SK-N-SH (cell line): Measurements from ENCODE around the gene MOB1B. TPM values are rescaled to one million over a fixed set of nuclear protein-coding genes. Genes with fewer than 3 reads are reported as not detected.

Source experiments
- CTCF ChIA-PET: fragments of 300-600, 350-600 bp; formaldehyde crosslinking; extraction: SDS; loops from one replicate; lab custom pipeline; 2021; lab: Yijun Ruan, JAX
- POLR2A ChIA-PET: fragments of 350-600 bp; sonication (Branson Sonifier 250); formaldehyde crosslinking; extraction: SDS; loops from one replicate; lab custom pipeline; 2020; ENCODE audit warnings: antibody characterized with exemption, inconsistent platforms; lab: Yijun Ruan, JAX
- DNase-seq: peaks from one replicate; pipeline ENCODE4 v3.0.0; 2012
- H2AFZ ChIP-seq: fragments of 200-600 bp; sonication (generic); 2 replicates; pipeline ENCODE4 v1.8.1; 2016; ENCODE audit warnings: antibody characterized with exemption, mild to moderate bottlenecking, low read depth
- H3F3A ChIP-seq: fragments of 200-600 bp; sonication (generic); replicated peaks from 2 replicates; pipeline ENCODE3; 2016; ENCODE audit warnings: antibody characterized with exemption, mild to moderate bottlenecking; ENCODE audit not compliant: insufficient read depth
- H3K27ac ChIP-seq, 2 experiments: fragments of 200-500 bp in 1 of 2; fragments of 200-600 bp in 1 of 2; sonication (Bioruptor generic) in 1 of 2; sonication (generic), shearing (Covaris generic) in 1 of 2; 2 replicates each; pipeline versions ENCODE4 v1.5.1 to v1.6.1; 2014 to 2016; ENCODE audit warnings: low read depth in 2 of 2, inconsistent platforms in 1 of 2, low read length in 1 of 2, mild to moderate bottlenecking in 1 of 2, mixed read lengths in 1 of 2
- H3K27me3 ChIP-seq: fragments of 200-600 bp; sonication (generic), shearing (Covaris generic); 2 replicates; pipeline ENCODE4 v1.6.1; 2016; ENCODE audit warnings: mixed run types; ENCODE audit not compliant: insufficient read depth
- H3K36me3 ChIP-seq, 2 experiments: fragments of 200-500 bp in 1 of 2; fragments of 200-600 bp in 1 of 2; sonication (Bioruptor generic) in 1 of 2; sonication (generic) in 1 of 2; replicated peaks in 1 of 2; 2 replicates each; pipeline versions ENCODE3 to v1.5.1; 2014 to 2016; ENCODE audit warnings: low read length in 1 of 2, mild to moderate bottlenecking in 1 of 2; ENCODE audit not compliant: insufficient read depth in 2 of 2, control insufficient read depth in 1 of 2
- H3K4me1 ChIP-seq, 2 experiments: fragments of 200-500 bp in 1 of 2; fragments of 200-600 bp in 1 of 2; sonication (Bioruptor generic) in 1 of 2; sonication (generic), shearing (Covaris generic) in 1 of 2; 2 replicates each; pipeline versions ENCODE4 v1.5.1 to v1.6.1; 2014 to 2016; ENCODE audit warnings: low read depth in 1 of 2, low read length in 1 of 2, mixed run types in 1 of 2; ENCODE audit not compliant: insufficient read depth in 2 of 2, control insufficient read depth in 1 of 2
- H3K4me2 ChIP-seq: fragments of 200-600 bp; sonication (generic), shearing (Covaris generic); 2 replicates; pipeline ENCODE4 v1.6.1; 2017; ENCODE audit warnings: mixed run types
- H3K4me3 ChIP-seq, 2 experiments: fragments of 200-500 bp in 1 of 2; fragments of 200-600 bp in 1 of 2; sonication (Bioruptor generic) in 1 of 2; sonication (generic), shearing (Covaris generic) in 1 of 2; 2 replicates each; pipeline versions ENCODE4 v1.5.1 to v1.8.1; 2014 to 2016; ENCODE audit warnings: low read depth in 2 of 2, inconsistent platforms in 1 of 2, low read length in 1 of 2, mild to moderate bottlenecking in 1 of 2, mixed read lengths in 1 of 2, moderate library complexity in 1 of 2
- H3K79me2 ChIP-seq: fragments of 200-600 bp; sonication (generic); 2 replicates; pipeline ENCODE4 v1.8.1; 2017; ENCODE audit warnings: mild to moderate bottlenecking; ENCODE audit not compliant: insufficient read depth
- H3K9ac ChIP-seq: fragments of 200-600 bp; sonication (generic); 2 replicates; pipeline ENCODE4 v1.6.1; 2017; ENCODE audit warnings: mixed run types
- H3K9me2 ChIP-seq: fragments of 200-600 bp; sonication (generic); 2 replicates; pipeline ENCODE4 v1.6.1; 2017; ENCODE audit warnings: mixed run types
- H3K9me3 ChIP-seq: fragments of 200-600 bp; sonication (generic); 2 replicates; pipeline ENCODE4 v1.6.1; 2017; ENCODE audit warnings: mixed run types, mild to moderate bottlenecking, moderate library complexity
- H4K20me1 ChIP-seq: fragments of 200-600 bp; sonication (generic); 2 replicates; pipeline ENCODE4 v1.6.1; 2017; ENCODE audit warnings: mild to moderate bottlenecking, mixed run types; ENCODE audit not compliant: insufficient read depth
- CHD2 ChIP-seq: fragments of 150-350 bp; IDR thresholded peaks from 2 replicates; pipeline ENCODE4 v1.6.1; 2018; ENCODE audit warnings: low read length; ENCODE audit not compliant: partially characterized antibody
- ELF1 ChIP-seq: IDR thresholded peaks from 2 replicates; pipeline ENCODE4 v1.4.0; 2012
- EP300 ChIP-seq, 2 experiments: IDR thresholded peaks; 2 replicates each; pipeline versions ENCODE4 v1.4.0 to v1.6.1; 2012; ENCODE audit warnings: borderline replicate concordance in 1 of 2, low read depth in 1 of 2, low read length in 1 of 2
- EZH2phosphoT487 ChIP-seq: fragments of 200-600 bp; sonication (generic); IDR thresholded peaks from 2 replicates; pipeline ENCODE4 v1.6.1; 2017; ENCODE audit warnings: low read depth, mixed run types, mild to moderate bottlenecking, antibody characterized with exemption, moderate library complexity, borderline replicate concordance
- FOXJ3 ChIP-seq: sonication (generic); formaldehyde crosslinking; IDR thresholded peaks from 2 replicates; pipeline ENCODE4 v1.5.1; 2020; ENCODE audit warnings: mild to moderate bottlenecking, missing genetic modification reagents
- FOXM1 ChIP-seq: IDR thresholded peaks from 2 replicates; pipeline ENCODE4 v1.4.0; 2012; ENCODE audit warnings: low read depth, mild to moderate bottlenecking
- GABPA ChIP-seq: IDR thresholded peaks from 2 replicates; pipeline ENCODE4 v1.4.0; 2012; ENCODE audit warnings: low read depth, mild to moderate bottlenecking
- GATA2 ChIP-seq: sonication (generic); formaldehyde crosslinking; IDR thresholded peaks from 2 replicates; pipeline ENCODE4 v1.5.0; 2020; ENCODE audit warnings: mild to moderate bottlenecking, missing genetic modification reagents
- JUND ChIP-seq: IDR thresholded peaks from 2 replicates; pipeline ENCODE4 v1.4.0; 2012
- MEF2A ChIP-seq: IDR thresholded peaks from 2 replicates; pipeline ENCODE4 v1.4.0; 2012; ENCODE audit warnings: low read depth, borderline replicate concordance
- MXI1 ChIP-seq: IDR thresholded peaks from 2 replicates; pipeline ENCODE4 v1.6.1; 2012; ENCODE audit warnings: mild to moderate bottlenecking, low read depth, low read length, improper control_type of control experiment
- NRF1 ChIP-seq: IDR thresholded peaks from 2 replicates; pipeline ENCODE4 v1.6.1; 2012; ENCODE audit warnings: low read depth, mild to moderate bottlenecking, low read length
- POLR2AphosphoS5 ChIP-seq: IDR thresholded peaks from 2 replicates; pipeline ENCODE4 v1.6.1; 2012; ENCODE audit warnings: low read depth, low read length
- RAD21 ChIP-seq: IDR thresholded peaks from 2 replicates; pipeline ENCODE4 v1.6.1; 2012; ENCODE audit warnings: mild to moderate bottlenecking, low read length
- RCOR1 ChIP-seq: fragments of 150-350 bp; IDR thresholded peaks from 2 replicates; pipeline ENCODE4 v1.6.1; 2017; ENCODE audit warnings: antibody characterized with exemption, low read length
- RFX5 ChIP-seq: IDR thresholded peaks from 2 replicates; pipeline ENCODE4 v1.6.1; 2012; ENCODE audit warnings: mild to moderate bottlenecking, improper control_type of control experiment, low read length
- RXRA ChIP-seq: IDR thresholded peaks from 2 replicates; pipeline ENCODE4 v1.4.0; 2012; ENCODE audit warnings: low read depth, mild to moderate bottlenecking, borderline replicate concordance
- SIN3A ChIP-seq: IDR thresholded peaks from 2 replicates; pipeline ENCODE4 v1.6.1; 2012; ENCODE audit warnings: low read depth, mild to moderate bottlenecking, low read length, moderate library complexity, borderline replicate concordance
- TAF1 ChIP-seq: IDR thresholded peaks from 2 replicates; pipeline ENCODE4 v1.6.1; 2012; ENCODE audit warnings: low read depth, mild to moderate bottlenecking, low read length, moderate library complexity, borderline replicate concordance
- TCF12 ChIP-seq: IDR thresholded peaks from 2 replicates; pipeline ENCODE4 v1.4.0; 2012
- TEAD4 ChIP-seq: IDR thresholded peaks from 2 replicates; pipeline ENCODE4 v1.4.0; 2012; ENCODE audit warnings: mild to moderate bottlenecking, borderline replicate concordance; ENCODE audit not compliant: insufficient read depth
- YY1 ChIP-seq: IDR thresholded peaks from 2 replicates; pipeline ENCODE4 v1.4.0; 2012; ENCODE audit warnings: low read depth, mild to moderate bottlenecking
- WGBS: methylation state at CpG from one replicate; pipeline ENCODE4 v1.1.6; 2017; ENCODE audit warnings: low lambda C conversion rate; 5-methylcytosine and 5-hydroxymethylcytosine counted together
- polyA plus RNA-seq, 3 experiments: library from polyadenylated mRNA; depleted of rRNA; stranded (reverse); fragments of >200 nt; gene quantifications; 2 replicates each; pipeline ENCODE4 v1.2.3, GENCODE V29; 2012
- TF ChIP-seq, protein P1 (sequence below): fragments of 150-350 bp; IDR thresholded peaks from 2 replicates; pipeline ENCODE4 v1.6.1; 2017; ENCODE audit warnings: antibody characterized with exemption, low read length, low read depth, borderline replicate concordance
- TF ChIP-seq, protein P2 (sequence below): fragments of 200-600 bp; sonication (generic); IDR thresholded peaks from 2 replicates; pipeline ENCODE4 v1.6.1; 2017; ENCODE audit warnings: antibody characterized with exemption, mild to moderate bottlenecking, moderate library complexity

MOB1B gene
- polyA plus RNA-seq, 1 of the 3 experiments (the other 2 are of a cell fraction), result 2.9 TPM

DNA sequence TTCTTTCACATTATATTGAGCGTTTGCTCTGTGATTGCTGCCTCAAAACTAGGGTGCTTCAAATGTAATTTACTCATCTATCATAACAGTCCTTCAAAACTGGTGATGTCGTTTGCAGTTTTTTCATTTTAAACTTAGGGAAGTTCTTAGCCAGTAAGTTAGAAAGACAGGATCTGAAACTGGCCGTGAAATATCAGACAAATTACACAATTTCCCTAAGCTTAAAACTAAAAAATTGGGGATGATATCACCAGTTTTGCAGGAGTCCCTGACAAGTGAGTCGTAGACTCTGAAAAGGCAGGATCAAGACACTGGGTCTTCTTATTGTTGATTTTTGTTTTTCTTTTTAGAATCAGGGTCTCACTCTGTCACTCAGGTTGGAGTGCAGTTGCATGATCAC is 44.8 kb downstream of the MOB1B start:
- peaks cover 16% of the 10 kb centered on the region for H3F3A ChIP-seq
- H2AFZ ChIP-seq, result no peak overlapping the region
- peaks cover 0 to 10% of the 10 kb centered on the region in 2 experiments; a peak in 2 of 4 replicates for H3K4me1 ChIP-seq
- 97% methylated on average over 4 of the region's 4 CpGs for WGBS
- H3K4me3 ChIP-seq, result no peak overlapping the region
- no peaks in the 10 kb centered on the region for H3K27me3 ChIP-seq
- H3K27ac ChIP-seq, result no peak overlapping the region
- CTCF ChIA-PET, result no interaction called here
- TF ChIP-seq EP300 (IDR thresholded peaks at IDR 0.05; ENCODE audit: borderline replicate concordance in 1 of 2, low read depth in 1 of 2, low read length in 1 of 2) (no peak), TCF12 (no peak), TAF1 (no peak), RXRA (no peak), GABPA (no peak), FOXJ3 (CRISPR knock-in tag) (no peak), JUND (no peak), RAD21 (no peak), SIN3A (no peak), RCOR1 (no peak), YY1 (no peak), POLR2AphosphoS5 (no peak)
- TF ChIP-seq, protein P1, sequence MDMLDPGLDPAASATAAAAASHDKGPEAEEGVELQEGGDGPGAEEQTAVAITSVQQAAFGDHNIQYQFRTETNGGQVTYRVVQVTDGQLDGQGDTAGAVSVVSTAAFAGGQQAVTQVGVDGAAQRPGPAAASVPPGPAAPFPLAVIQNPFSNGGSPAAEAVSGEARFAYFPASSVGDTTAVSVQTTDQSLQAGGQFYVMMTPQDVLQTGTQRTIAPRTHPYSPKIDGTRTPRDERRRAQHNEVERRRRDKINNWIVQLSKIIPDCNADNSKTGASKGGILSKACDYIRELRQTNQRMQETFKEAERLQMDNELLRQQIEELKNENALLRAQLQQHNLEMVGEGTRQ, result no peak
- TF ChIP-seq, all 33 proteins: peak for 0
- Histone ChIP-seq H3K9ac (no peak overlapping the region), H3K36me3 (peaks cover 0 to 10% of the 10 kb centered on the region in 2 experiments), H4K20me1 (no peaks in the 10 kb centered on the region), H3K4me2 (no peak overlapping the region), H3K9me3 (no peaks in the 10 kb centered on the region; the same call in 1 of the 2 replicates), H3K79me2 (peaks cover 87% of the 10 kb centered on the region), H3K9me2 (no peaks in the 10 kb centered on the region)
- no peak for DNase-seq
- POLR2A ChIA-PET, result no interaction called here

DNA sequence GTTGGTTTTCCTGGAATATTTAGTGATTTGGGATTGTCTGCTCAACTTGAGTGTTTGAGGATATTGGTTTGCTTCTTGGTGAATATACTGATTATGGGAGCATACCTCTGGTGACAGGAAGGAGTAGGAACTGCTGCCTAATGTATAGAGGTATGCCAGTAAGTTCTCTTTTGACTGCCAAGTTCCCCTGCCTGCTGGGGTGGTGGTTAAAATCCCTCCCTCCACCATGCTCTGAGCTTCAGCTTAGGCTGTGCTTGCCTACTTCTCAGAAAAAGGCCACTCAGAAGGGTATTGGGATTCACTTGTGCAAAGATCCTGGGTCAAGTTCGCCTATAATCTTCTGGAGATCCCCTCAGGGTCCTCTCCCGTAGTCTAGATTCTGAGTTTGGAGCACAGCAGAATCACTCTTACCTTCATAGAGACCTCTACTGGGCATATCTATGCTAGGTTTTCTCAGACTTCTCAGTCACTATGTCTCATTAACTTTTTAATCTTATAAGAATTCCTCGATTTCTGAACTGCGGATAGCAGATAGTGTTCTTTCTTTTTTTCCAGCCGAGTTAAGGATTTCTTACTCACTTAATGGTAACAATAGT is 46.6 kb downstream of the MOB1B start:
- CTCF ChIA-PET, result interaction anchor here (1.1 to 1.4 kb wide), 2 partner anchors 8 to 10 kb away, joined by 3 read pairs; no protein-coding TSS in a partner anchor
- no peak overlapping the region for H3K9ac ChIP-seq
- no peak overlapping the region for H3K27ac ChIP-seq

More for the DNA sequence above, 46.6 kb downstream of the MOB1B start:
- TF ChIP-seq RAD21 (no peak), FOXM1 (no peak), RCOR1 (no peak), TAF1 (no peak), POLR2AphosphoS5 (no peak), RXRA (no peak), MXI1 (no peak), SIN3A (no peak), GATA2 (CRISPR knock-in tag) (no peak), MEF2A (no peak), EZH2phosphoT487 (no peak), TEAD4 (no peak), ELF1 (no peak), RFX5 (no peak), NRF1 (no peak), EP300 (IDR thresholded peaks at IDR 0.05; ENCODE audit: borderline replicate concordance in 1 of 2, low read depth in 1 of 2, low read length in 1 of 2) (no peak), CHD2 (no peak)
- TF ChIP-seq, protein P2, sequence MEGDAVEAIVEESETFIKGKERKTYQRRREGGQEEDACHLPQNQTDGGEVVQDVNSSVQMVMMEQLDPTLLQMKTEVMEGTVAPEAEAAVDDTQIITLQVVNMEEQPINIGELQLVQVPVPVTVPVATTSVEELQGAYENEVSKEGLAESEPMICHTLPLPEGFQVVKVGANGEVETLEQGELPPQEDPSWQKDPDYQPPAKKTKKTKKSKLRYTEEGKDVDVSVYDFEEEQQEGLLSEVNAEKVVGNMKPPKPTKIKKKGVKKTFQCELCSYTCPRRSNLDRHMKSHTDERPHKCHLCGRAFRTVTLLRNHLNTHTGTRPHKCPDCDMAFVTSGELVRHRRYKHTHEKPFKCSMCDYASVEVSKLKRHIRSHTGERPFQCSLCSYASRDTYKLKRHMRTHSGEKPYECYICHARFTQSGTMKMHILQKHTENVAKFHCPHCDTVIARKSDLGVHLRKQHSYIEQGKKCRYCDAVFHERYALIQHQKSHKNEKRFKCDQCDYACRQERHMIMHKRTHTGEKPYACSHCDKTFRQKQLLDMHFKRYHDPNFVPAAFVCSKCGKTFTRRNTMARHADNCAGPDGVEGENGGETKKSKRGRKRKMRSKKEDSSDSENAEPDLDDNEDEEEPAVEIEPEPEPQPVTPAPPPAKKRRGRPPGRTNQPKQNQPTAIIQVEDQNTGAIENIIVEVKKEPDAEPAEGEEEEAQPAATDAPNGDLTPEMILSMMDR, result no peak
- TF ChIP-seq, protein P1, result no peak
- H3K36me3 ChIP-seq, result peaks cover 0 to 6% of the 10 kb centered on the region in 2 experiments
- POLR2A ChIA-PET, result no interaction called here
- 0 out of 2 replicates have a peak, but pooled peaks cover 5% of the 10 kb centered on the region for H4K20me1 ChIP-seq
- WGBS, result 94% methylated on average over 4 of the region's 5 CpGs
- no peaks in the 10 kb centered on the region for H3K9me3 ChIP-seq
- no peak overlapping the region for H2AFZ ChIP-seq
- DNase-seq, result no peak
- no peaks in the 10 kb centered on the region for H3K9me2 ChIP-seq
- peaks cover 84% of the 10 kb centered on the region for H3K79me2 ChIP-seq
- peaks cover 0 to 10% of the 10 kb centered on the region in 2 experiments; a peak in 2 of 4 replicates for H3K4me1 ChIP-seq
- H3K4me3 ChIP-seq, result no peak overlapping the region; a peak in 1 of 4 replicates
- no peak overlapping the region for H3K4me2 ChIP-seq
- H3K27me3 ChIP-seq, result no peaks in the 10 kb centered on the region
- peaks cover 16% of the 10 kb centered on the region for H3F3A ChIP-seq
